Left ventricle myocardium inferior (tissue), 1 donor: ENCODE measurements around the gene ZNF474. TPM values are rescaled to one million over a fixed set of nuclear protein-coding genes. Genes with fewer than 3 reads are reported as not detected.

Source experiments
- DNase-seq: peaks from one replicate; pipeline ENCODE4 v3.0.0-alpha.2; 2020
- H3K27ac ChIP-seq: fragments of 200-600 bp; replicated peaks from 2 replicates; pipeline ENCODE4 v1.8.0; 2021
- H3K27me3 ChIP-seq: fragments of 200-600 bp; 2 replicates; pipeline ENCODE4 v1.8.0; 2021; ENCODE audit warnings: low read depth
- H3K36me3 ChIP-seq: fragments of 200-600 bp; 2 replicates; pipeline ENCODE4 v1.8.0; 2021
- H3K4me1 ChIP-seq: fragments of 200-600 bp; 2 replicates; pipeline ENCODE4 v1.8.0; 2021
- H3K4me3 ChIP-seq: fragments of 200-600 bp; 2 replicates; pipeline ENCODE4 v1.8.0; 2021; ENCODE audit warnings: mild to moderate bottlenecking, moderate library complexity
- H3K9me3 ChIP-seq: fragments of 200-600 bp; replicated peaks from 2 replicates; pipeline ENCODE4 v1.8.0; 2021
- CTCF ChIP-seq: fragments of 200-600 bp; IDR thresholded peaks from 2 replicates; pipeline ENCODE4 v1.8.0; 2021; ENCODE audit warnings: antibody characterized with exemption, mild to moderate bottlenecking, borderline replicate concordance
- intact Hi-C: fragments of 100-400 bp; cut with micrococcal nuclease; formaldehyde crosslinking; loops from one replicate; pipeline ENCODE4 v1.11.0; 2022
- total RNA-seq: library from RNA; stranded (reverse); fragmentation: NEBNext Ultra II Directional; extraction: Animal tissue kit (Norgen Biotek cat#: 25700); gene quantifications from one replicate; pipeline ENCODE4 v1.2.1, GENCODE V29; 2021
- donor health status: DM: no; HTN: yes; CAD: no; lungs with severe emphysema.

ZNF474 gene
- total RNA-seq, 1 donor from 2014 or later = not detected

GRCh38 chr5:122169350-122170103 is 40.2 kb downstream of the ZNF474 start:
- Histone ChIP-seq H3K36me3 (no peaks in the 10 kb centered on the region), H3K27ac (no peak overlapping the region), H3K27me3 (no peaks in the 10 kb centered on the region), H3K9me3 (no peaks in the 10 kb centered on the region), H3K4me1 (no peaks in the 10 kb centered on the region), H3K4me3 (no peak overlapping the region)
- DNase-seq = no peak
- no peak for TF ChIP-seq CTCF
- intact Hi-C loops = no loop called here

GRCh38 chr5:122170620-122171019 is 41.3 kb downstream of the ZNF474 start:
- Histone ChIP-seq H3K36me3 (no peaks in the 10 kb centered on the region), H3K27ac (no peak overlapping the region), H3K9me3 (no peaks in the 10 kb centered on the region), H3K4me1 (no peaks in the 10 kb centered on the region), H3K27me3 (no peaks in the 10 kb centered on the region), H3K4me3 (no peak overlapping the region)
- intact Hi-C loops = no loop called here
- no peak for TF ChIP-seq CTCF
- no peak for DNase-seq

GRCh38 chr5:122172207-122172606 is 42.9 kb downstream of the ZNF474 start:
- DNase-seq = no peak
- H3K27ac ChIP-seq = no peak overlapping the region
- TF ChIP-seq CTCF = no peak
- H3K36me3 ChIP-seq = no peaks in the 10 kb centered on the region
- no peak overlapping the region for H3K4me3 ChIP-seq
- H3K4me1 ChIP-seq = no peaks in the 10 kb centered on the region
- no peaks in the 10 kb centered on the region for H3K9me3 ChIP-seq
- intact Hi-C loops = no loop called here
- H3K27me3 ChIP-seq = no peaks in the 10 kb centered on the region

GRCh38 chr5:122173474-122174415 is 44.4 kb downstream of the ZNF474 start:
- no peaks in the 10 kb centered on the region for H3K4me1 ChIP-seq
- no peak overlapping the region for H3K4me3 ChIP-seq
- H3K27ac ChIP-seq = peak overlapping the region; percentile 21
- H3K36me3 ChIP-seq = no peaks in the 10 kb centered on the region
- no peaks in the 10 kb centered on the region for H3K27me3 ChIP-seq
- TF ChIP-seq CTCF = no peak
- no peak for DNase-seq
- intact Hi-C loops = no loop called here
- H3K9me3 ChIP-seq = no peaks in the 10 kb centered on the region

GRCh38 chr5:122175091-122175490 is 45.7 kb downstream of the ZNF474 start:
- Histone ChIP-seq H3K27ac (no peak overlapping the region), H3K9me3 (no peaks in the 10 kb centered on the region), H3K36me3 (no peaks in the 10 kb centered on the region), H3K4me3 (no peak overlapping the region), H3K27me3 (no peaks in the 10 kb centered on the region), H3K4me1 (no peaks in the 10 kb centered on the region)
- no peak for TF ChIP-seq CTCF
- no peak for DNase-seq
- intact Hi-C loops = no loop called here
